ELR (cell line): Measurements from ENCODE around the gene ARMC8.
"Not testable (repeated sequence)": the region's sequence is repeated elsewhere in the genome, so short reads cannot be mapped to it uniquely, and the experiment has no call there.

ENCODE experiments used
- DNase-seq: peaks from one replicate; pipeline ENCODE4 v3.0.0-alpha.2; 2015; ENCODE audit warnings: low read depth

Gene ARMC8

GRCh38 chr3:138187296-138188012 is at the start of gene ARMC8:
ARMC8 (plus strand) TSS chr3:138187301; CDS start chr3:138187555, 254 bp downstream.
- DNase-seq, result peak; percentile 55

GRCh38 chr3:138137861-138138260 is 49.2 kb upstream of the ARMC8 start:
- DNase-seq, result no peak

GRCh38 chr3:138139691-138140090 is 47.4 kb upstream of the ARMC8 start:
- DNase-seq, result no peak

GRCh38 chr3:138140940-138141339 is 46.2 kb upstream of the ARMC8 start:
- DNase-seq, result no peak

- DNase-seq, result not testable (repeated sequence)
These were observed 44.9 kb upstream of the ARMC8 start for GRCh38 chr3:138142181-138142580.

- DNase-seq, result peak; percentile 14
These were observed 38.6 kb upstream of the ARMC8 start for GRCh38 chr3:138148503-138148902.

GRCh38 chr3:138154534-138154933 is 32.6 kb upstream of the ARMC8 start:
- no peak for DNase-seq

- no peak for DNase-seq
These were observed 29.4 kb upstream of the ARMC8 start for GRCh38 chr3:138157743-138158142.

GRCh38 chr3:138165061-138165460 is 22.0 kb upstream of the ARMC8 start:
- no peak for DNase-seq

- no peak for DNase-seq
These were observed 14.5 kb upstream of the ARMC8 start for GRCh38 chr3:138172625-138173024.

- no peak for DNase-seq
These were observed 13.2 kb upstream of the ARMC8 start for GRCh38 chr3:138173769-138174420.

- peak; percentile 87 for DNase-seq
These were observed 12.5 kb upstream of the ARMC8 start, which contains the start of gene DBR1 for GRCh38 chr3:138174421-138175131. DBR1 (minus strand) TSS chr3:138174921; CDS start chr3:138174795, 126 bp downstream.

GRCh38 chr3:138180375-138181029 is 6.6 kb upstream of the ARMC8 start:
- peak; percentile 61 for DNase-seq

GRCh38 chr3:138184994-138185393 is 2.1 kb upstream of the ARMC8 start:
- peak; percentile 37 for DNase-seq

GRCh38 chr3:138186221-138186620 is 880 bp upstream of the ARMC8 start:
- peak; percentile 22 for DNase-seq

GRCh38 chr3:138186803-138187295 is 252 bp upstream of the ARMC8 start:
- peak; percentile 91 for DNase-seq

GRCh38 chr3:138188013-138188730 is 1.1 kb downstream of the ARMC8 start:
- DNase-seq, result peak; percentile 71

GRCh38 chr3:138195481-138195880 is 8.4 kb downstream of the ARMC8 start:
- no peak for DNase-seq

- peak; percentile 24 for DNase-seq
These were observed 8.9 kb downstream of the ARMC8 start for GRCh38 chr3:138196023-138196422.

GRCh38 chr3:138197058-138197457 is 10.0 kb downstream of the ARMC8 start:
- peak; percentile 24 for DNase-seq

GRCh38 chr3:138197524-138197923 is 10.4 kb downstream of the ARMC8 start:
- no peak for DNase-seq
